ENCODE data around the gene BICDL1.

Gene BICDL1

DNA sequence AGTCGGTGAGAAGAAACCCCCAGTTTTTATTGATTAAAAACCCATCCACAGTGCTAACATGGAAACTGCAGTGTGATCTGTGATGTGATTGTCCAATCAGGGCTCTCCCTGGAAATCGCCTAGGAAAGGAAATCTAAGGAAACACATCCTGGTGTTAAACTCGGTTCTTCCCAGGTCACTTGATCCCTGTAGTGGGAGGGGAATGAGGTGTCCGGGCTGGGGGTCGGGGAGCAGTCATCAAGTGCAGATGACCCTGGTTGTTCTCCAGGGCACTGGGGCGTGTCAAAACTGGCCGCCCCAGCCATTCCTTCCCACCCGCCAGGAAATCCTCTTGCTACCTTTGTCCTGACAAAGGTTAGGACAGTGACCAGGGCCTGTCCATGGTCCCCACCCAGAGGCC lies 106.7 kb downstream of the BICDL1 start:
- DNase-seq (ENCODE audit: low read depth, low spot score), result no peak
- no peak overlapping the region for H3K27ac ChIP-seq

DNA sequence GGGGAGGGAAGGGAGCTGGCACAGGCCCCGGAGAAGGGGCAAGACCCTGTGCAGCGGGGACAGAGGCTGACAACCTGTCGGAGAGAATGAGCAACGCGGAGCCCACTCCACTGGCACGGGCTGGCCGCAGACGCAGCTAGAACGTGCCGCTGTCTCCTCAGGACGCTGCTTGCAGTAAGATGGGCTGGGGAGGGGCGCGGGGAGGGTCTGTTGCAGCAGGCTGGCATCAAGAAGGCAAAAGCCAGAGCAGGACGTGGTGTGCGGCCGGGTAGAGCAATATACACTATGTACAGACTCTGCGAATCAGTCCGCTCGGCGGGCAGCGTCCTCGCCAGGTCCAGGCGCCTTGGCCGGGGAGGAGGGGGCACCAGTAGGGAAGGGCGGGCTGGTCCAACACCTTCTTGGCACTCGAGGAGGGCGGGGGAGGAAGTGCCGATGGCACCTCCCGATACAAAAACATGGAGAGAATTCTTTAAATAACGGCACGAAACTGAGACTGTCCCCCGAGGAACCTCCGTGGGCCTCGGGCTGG lies 107.7 kb downstream of the BICDL1 start:
- H3K27ac ChIP-seq, result no peak overlapping the region
- no peak for DNase-seq (ENCODE audit: low read depth, low spot score)

DNA sequence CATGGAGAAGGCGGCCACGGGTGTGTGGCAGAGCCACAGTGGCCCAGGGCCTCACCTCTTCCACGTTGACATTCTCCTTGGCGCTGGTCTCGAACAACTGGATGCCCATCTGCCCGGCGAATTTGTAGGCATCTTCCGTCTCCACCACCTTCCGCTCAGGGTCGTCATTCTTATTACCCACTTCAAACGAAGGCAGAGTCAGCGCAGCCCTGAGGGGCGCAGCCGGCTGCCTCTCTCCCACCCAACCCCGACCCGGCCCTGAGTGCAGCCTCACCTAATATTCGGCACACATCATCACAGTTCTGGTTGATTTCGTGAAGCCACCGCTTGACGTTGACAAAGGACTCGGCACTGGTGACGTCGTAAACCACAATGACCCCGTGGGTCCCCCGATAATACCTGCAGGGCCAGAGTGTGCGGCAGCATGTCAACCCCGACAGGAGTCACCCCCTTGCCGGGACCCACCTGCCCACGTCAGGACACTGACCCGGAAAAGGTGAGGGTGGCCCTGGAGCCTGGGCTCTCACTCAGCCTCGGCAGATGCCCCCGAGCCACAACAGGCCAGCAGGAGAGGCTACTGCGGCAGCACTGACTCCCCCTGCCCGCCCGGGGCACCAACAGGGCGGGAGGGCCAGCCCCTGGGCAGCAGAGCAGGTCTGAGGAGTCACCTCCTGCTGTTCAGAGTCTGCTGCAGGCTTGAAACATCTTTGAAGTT lies 109.9 kb downstream of the BICDL1 start:
- no peak overlapping the region for H3K27ac ChIP-seq
- no peak for DNase-seq (ENCODE audit: low read depth, low spot score)

GRCh38 chr12:120099738-120100137 lies 110.7 kb downstream of the BICDL1 start:
- no peak overlapping the region for H3K27ac ChIP-seq
- no peak for DNase-seq (ENCODE audit: low read depth, low spot score)

DNA sequence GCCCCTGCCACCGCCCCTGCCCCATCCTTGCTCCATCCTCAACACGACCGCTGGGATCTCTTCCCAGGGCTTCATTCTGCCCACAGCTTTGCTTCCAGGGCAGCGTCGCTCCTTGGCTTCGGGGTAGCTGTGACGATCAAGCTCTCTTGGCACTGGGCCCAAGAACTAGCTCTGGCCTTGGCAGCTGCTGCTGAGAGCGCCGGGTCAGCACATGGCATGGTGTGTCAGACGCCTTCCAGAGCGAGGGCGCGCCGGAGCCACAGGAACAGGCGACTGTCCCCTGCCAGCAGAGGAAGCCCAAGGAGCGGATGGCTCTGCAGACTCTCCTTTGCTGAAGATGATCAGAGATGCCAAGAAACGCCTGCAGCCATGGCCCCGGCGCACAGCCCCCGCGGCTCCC lies 111.6 kb downstream of the BICDL1 start:
- no peak for DNase-seq (ENCODE audit: low read depth, low spot score)
- H3K27ac ChIP-seq, result no peak overlapping the region

- H3K27ac ChIP-seq, result no peak overlapping the region
- DNase-seq (ENCODE audit: low read depth, low spot score), result no peak
These were observed 112.1 kb downstream of the BICDL1 start for GRCh38 chr12:120101182-120101581.

- H3K27ac ChIP-seq, result no peak overlapping the region
- DNase-seq (ENCODE audit: low read depth, low spot score), result no peak
These were observed 112.6 kb downstream of the BICDL1 start for GRCh38 chr12:120101617-120102016.

GRCh38 chr12:120102189-120103043 lies 113.4 kb downstream of the BICDL1 start:
- no peak overlapping the region for H3K27ac ChIP-seq
- DNase-seq (ENCODE audit: low read depth, low spot score), result no peak

DNA sequence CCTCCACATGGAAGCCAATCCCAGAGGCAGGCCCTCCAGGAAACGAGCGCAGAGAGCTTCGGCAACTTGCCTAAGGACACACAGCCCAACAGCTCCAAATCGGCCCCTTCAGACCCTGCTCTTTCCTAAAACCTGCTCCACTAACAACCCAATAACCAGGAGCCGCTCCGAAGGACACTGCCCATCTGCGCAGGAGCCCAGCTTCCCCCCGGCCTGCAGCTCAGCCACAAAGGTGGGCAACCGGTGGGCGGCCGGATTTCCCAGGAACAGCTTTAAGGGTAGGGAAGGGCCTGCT lies 114.0 kb downstream of the BICDL1 start:
- no peak for DNase-seq (ENCODE audit: low read depth, low spot score)
- H3K27ac ChIP-seq, result no peak overlapping the region

- no peak overlapping the region for H3K27ac ChIP-seq
- no peak for DNase-seq (ENCODE audit: low read depth, low spot score)
These were observed 114.3 kb downstream of the BICDL1 start for GRCh38 chr12:120103371-120103770.

GRCh38 chr12:120106151-120106550 lies 117.1 kb downstream of the BICDL1 start:
- no peak overlapping the region for H3K27ac ChIP-seq
- no peak for DNase-seq (ENCODE audit: low read depth, low spot score)

- no peak overlapping the region for H3K27ac ChIP-seq
These were observed 120.7 kb downstream of the BICDL1 start for GRCh38 chr12:120109570-120110267.

GRCh38 chr12:120110550-120111501 lies 121.8 kb downstream of the BICDL1 start:
- no peak overlapping the region for H3K27ac ChIP-seq
- DNase-seq (ENCODE audit: low read depth, low spot score), result no peak

More at GRCh38 chr12:120109570-120110267, 120.7 kb downstream of the BICDL1 start:
- DNase-seq (ENCODE audit: low read depth, low spot score), result no peak

DNA sequence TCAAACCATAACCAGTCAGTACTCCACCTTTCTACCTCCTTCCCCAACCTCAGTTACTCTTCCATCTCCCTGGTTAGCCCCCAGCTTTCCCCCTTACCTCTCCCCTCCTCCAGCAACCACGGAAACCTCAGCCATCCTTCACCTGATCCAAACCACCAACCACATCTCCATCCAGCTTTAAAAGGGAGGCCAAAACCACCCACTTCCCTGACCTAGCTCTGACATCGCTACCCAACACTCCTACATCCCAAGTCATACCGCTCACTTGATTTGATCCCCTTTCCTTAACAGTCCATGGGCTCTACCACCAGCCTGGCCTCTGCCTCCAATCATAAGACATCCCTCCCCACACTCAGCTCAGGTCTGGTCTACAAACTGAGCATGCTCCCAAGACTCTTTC lies 126.0 kb downstream of the BICDL1 start:
- H3K27ac ChIP-seq, result no peak overlapping the region
- DNase-seq (ENCODE audit: low read depth, low spot score), result no peak

DNA sequence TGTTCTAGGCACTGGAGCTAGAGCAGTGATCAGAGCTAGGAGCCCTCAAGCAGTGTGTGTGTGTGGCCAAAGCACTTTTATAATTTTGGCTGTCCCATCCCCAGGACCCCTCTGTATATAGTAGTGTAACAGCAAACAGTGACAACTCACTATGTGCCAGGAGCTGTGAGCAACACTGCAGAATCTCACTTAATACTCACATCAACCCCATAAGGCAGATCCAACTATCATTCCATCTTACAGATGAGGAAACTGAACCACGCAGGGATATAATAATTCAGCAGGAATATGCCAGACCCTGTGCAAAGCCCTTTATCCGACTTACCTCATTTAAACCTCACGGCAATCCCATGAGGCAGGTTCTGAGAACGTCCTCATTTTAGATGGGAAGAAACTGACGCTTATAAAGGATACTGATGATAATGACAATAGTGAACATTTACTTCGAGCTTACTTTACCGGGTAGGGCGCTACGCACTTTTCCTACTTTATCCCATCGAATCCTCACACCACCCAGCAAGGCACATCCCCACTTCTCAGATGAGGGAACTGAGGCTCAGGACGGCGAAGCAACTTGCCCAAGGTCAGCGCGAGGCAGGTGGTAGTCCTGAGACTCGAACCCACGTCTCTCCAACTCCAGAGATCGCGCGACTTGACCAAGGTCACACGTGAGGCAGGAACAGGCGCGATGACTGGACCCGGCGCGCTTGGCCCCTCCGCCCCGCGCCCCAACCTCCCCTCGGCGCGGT lies 126.8 kb downstream of the BICDL1 start:
- no peak for DNase-seq (ENCODE audit: low read depth, low spot score)
- H3K27ac ChIP-seq, result peak overlapping the region; percentile 91

- peak within 1 kb of the TSS; percentile 91 for H3K27ac ChIP-seq
- DNase-seq (ENCODE audit: low read depth, low spot score), result no peak
These were observed 127.4 kb downstream of the BICDL1 start, which contains the start of gene RAB35 for GRCh38 chr12:120116441-120116791. Gene RAB35, minus strand, starts transcription at chr12:120116753. Its CDS starts 103 bp downstream, at chr12:120116650.

GRCh38 chr12:120116792-120117651 lies 128.0 kb downstream of the BICDL1 start:
- DNase-seq (ENCODE audit: low read depth, low spot score), result peak; percentile 58
- H3K27ac ChIP-seq, result peak overlapping the region; percentile 91

- DNase-seq (ENCODE audit: low read depth, low spot score), result no peak
- peak overlapping the region; percentile 91 for H3K27ac ChIP-seq
These were observed 128.9 kb downstream of the BICDL1 start for GRCh38 chr12:120117961-120118320.

All from epithelial cell of prostate (primary cell).